ENCODE data around the gene PCDH9. TPM values are rescaled to one million over a fixed set of nuclear protein-coding genes. Genes with fewer than 3 reads are reported as not detected.
A peak's percentile ranks its signal among the peaks of the same experiment; 100 is the strongest.

The PCDH9 gene
- total RNA-seq, 2 donors from 2014 or later: 0.44 to 1.0 TPM

GRCh38 chr13:67001363-67001762, 228.8 kb downstream of the PCDH9 start:
- TF ChIP-seq, protein P1, sequence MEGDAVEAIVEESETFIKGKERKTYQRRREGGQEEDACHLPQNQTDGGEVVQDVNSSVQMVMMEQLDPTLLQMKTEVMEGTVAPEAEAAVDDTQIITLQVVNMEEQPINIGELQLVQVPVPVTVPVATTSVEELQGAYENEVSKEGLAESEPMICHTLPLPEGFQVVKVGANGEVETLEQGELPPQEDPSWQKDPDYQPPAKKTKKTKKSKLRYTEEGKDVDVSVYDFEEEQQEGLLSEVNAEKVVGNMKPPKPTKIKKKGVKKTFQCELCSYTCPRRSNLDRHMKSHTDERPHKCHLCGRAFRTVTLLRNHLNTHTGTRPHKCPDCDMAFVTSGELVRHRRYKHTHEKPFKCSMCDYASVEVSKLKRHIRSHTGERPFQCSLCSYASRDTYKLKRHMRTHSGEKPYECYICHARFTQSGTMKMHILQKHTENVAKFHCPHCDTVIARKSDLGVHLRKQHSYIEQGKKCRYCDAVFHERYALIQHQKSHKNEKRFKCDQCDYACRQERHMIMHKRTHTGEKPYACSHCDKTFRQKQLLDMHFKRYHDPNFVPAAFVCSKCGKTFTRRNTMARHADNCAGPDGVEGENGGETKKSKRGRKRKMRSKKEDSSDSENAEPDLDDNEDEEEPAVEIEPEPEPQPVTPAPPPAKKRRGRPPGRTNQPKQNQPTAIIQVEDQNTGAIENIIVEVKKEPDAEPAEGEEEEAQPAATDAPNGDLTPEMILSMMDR (IDR thresholded peaks at IDR 0.05): no peak
- H3K4me3 ChIP-seq: no peak overlapping the region

GRCh38 chr13:66996503-66996902, 233.6 kb downstream of the PCDH9 start:
- intact Hi-C loops (cut with DNase I): no loop called here
- Histone ChIP-seq H3K4me1 (no peaks in the 10 kb centered on the region), H3K9me3 (no peaks in the 10 kb centered on the region), H3K9ac (ENCODE audit: low read depth in 2 of 2, low read length in 2 of 2) (no peak overlapping the region), H3K27me3 (no peaks in the 10 kb centered on the region), H3K4me3 (no peak overlapping the region), H3K27ac (no peak overlapping the region), H3K36me3 (no peaks in the 10 kb centered on the region)
- TF ChIP-seq, protein P1 (IDR thresholded peaks at IDR 0.05): no peak
- no peak for DNase-seq

More at GRCh38 chr13:67001363-67001762, 228.8 kb downstream of the PCDH9 start:
- Histone ChIP-seq H3K36me3 (no peaks in the 10 kb centered on the region), H3K27ac (no peak overlapping the region), H3K9me3 (no peaks in the 10 kb centered on the region), H3K27me3 (no peaks in the 10 kb centered on the region), H3K4me1 (no peaks in the 10 kb centered on the region), H3K9ac (ENCODE audit: low read depth in 2 of 2, low read length in 2 of 2) (no peak overlapping the region)
- intact Hi-C loops (cut with DNase I): no loop called here
- no peak for DNase-seq

DNA sequence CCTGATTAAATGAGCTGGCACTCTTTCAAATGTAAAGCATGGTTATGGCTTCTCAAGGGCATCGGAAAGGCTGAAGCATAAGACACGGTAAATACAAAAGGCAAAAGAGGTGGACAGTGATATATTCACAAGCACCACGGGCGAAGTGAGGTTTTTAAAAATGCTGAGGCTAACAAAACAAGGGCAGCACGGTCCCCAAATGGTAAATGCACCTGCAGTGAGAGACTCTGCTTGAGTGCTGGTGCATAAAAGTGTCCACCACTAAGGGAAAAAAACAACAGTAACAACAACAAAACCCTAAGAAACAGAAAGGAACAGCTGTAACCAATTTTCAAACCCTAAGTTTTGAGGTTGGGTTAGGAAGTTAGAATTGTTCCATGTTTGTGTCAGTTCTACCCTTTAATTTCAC, 234.9 kb downstream of the PCDH9 start:
- TF ChIP-seq, protein P1 (IDR thresholded peaks at IDR 0.05): no peak
- Histone ChIP-seq H3K9ac (ENCODE audit: low read depth in 2 of 2, low read length in 2 of 2) (no peak overlapping the region), H3K4me1 (no peaks in the 10 kb centered on the region), H3K9me3 (no peaks in the 10 kb centered on the region), H3K27ac (no peak overlapping the region), H3K27me3 (no peaks in the 10 kb centered on the region), H3K36me3 (no peaks in the 10 kb centered on the region), H3K4me3 (no peak overlapping the region)
- no peak for DNase-seq
- intact Hi-C loops (cut with DNase I): no loop called here

- Histone ChIP-seq H3K27me3 (no peaks in the 10 kb centered on the region), H3K27ac (no peak overlapping the region)
Observed at GRCh38 chr13:66994517-66995202, 235.5 kb downstream of the PCDH9 start.

GRCh38 chr13:66994097-66994496, 236.0 kb downstream of the PCDH9 start:
- Histone ChIP-seq H3K4me3 (no peak overlapping the region), H3K36me3 (no peaks in the 10 kb centered on the region), H3K27me3 (no peaks in the 10 kb centered on the region), H3K9ac (ENCODE audit: low read depth in 2 of 2, low read length in 2 of 2) (no peak overlapping the region), H3K4me1 (no peaks in the 10 kb centered on the region), H3K9me3 (no peaks in the 10 kb centered on the region), H3K27ac (no peak overlapping the region)
- TF ChIP-seq, protein P1 (IDR thresholded peaks at IDR 0.05): no peak
- peak; percentile 39 for DNase-seq
- intact Hi-C loops (cut with DNase I): no loop called here

More at GRCh38 chr13:66994517-66995202, 235.5 kb downstream of the PCDH9 start:
- Histone ChIP-seq H3K9me3 (no peaks in the 10 kb centered on the region), H3K9ac (ENCODE audit: low read depth in 2 of 2, low read length in 2 of 2) (no peak overlapping the region), H3K4me3 (no peak overlapping the region), H3K36me3 (no peaks in the 10 kb centered on the region), H3K4me1 (no peaks in the 10 kb centered on the region)
- DNase-seq: no peak
- TF ChIP-seq, protein P1 (IDR thresholded peaks at IDR 0.05): no peak
- intact Hi-C loops (cut with DNase I): no loop called here
